HepG2 (cell line): ENCODE results near the gene FGFR3. TPM values are rescaled to one million over a fixed set of nuclear protein-coding genes. Genes with fewer than 3 reads are reported as not detected.

Source experiments
- GATAD2A ChIP-seq: IDR thresholded peaks from 2 replicates; pipeline ENCODE4 v1.6.1; 2016
- MIXL1 ChIP-seq: IDR thresholded peaks from 2 replicates; pipeline ENCODE4 v1.6.1; 2016
- PCBP1 ChIP-seq: fragments of 200-400 bp; formaldehyde crosslinking; IDR thresholded peaks from 2 replicates; pipeline ENCODE4 v1.6.1; 2017; ENCODE audit warnings: mild to moderate bottlenecking, low read depth, low read length, borderline replicate concordance
- ZNF260 ChIP-seq: sonication (generic); formaldehyde crosslinking; IDR thresholded peaks from 2 replicates; pipeline ENCODE4 v1.4.0; 2020; ENCODE audit warnings: missing genetic modification reagents, low read depth, mild to moderate bottlenecking, borderline replicate concordance
- ZNF263 ChIP-seq: sonication (generic); formaldehyde crosslinking; IDR thresholded peaks from 2 replicates; pipeline ENCODE4 v1.4.0; 2020; ENCODE audit warnings: missing genetic modification reagents
- ZNF292 ChIP-seq: sonication (generic); formaldehyde crosslinking; IDR thresholded peaks from 2 replicates; pipeline ENCODE4 v1.8.1; 2022; ENCODE audit warnings: mild to moderate bottlenecking, low read depth, missing genetic modification reagents, borderline replicate concordance
- ZNF296 ChIP-seq: sonication (generic); formaldehyde crosslinking; conservative IDR thresholded peaks from 2 replicates; pipeline ENCODE4 v1.5.0; 2020; ENCODE audit warnings: mild to moderate bottlenecking, missing genetic modification reagents
- ZNF747 ChIP-seq: sonication (generic); formaldehyde crosslinking; IDR thresholded peaks from 2 replicates; pipeline ENCODE4 v1.8.1; 2023; ENCODE audit warnings: missing genetic modification reagents, mild to moderate bottlenecking, borderline replicate concordance
- polyA plus RNA-seq, 8 experiments: library from polyadenylated mRNA; depleted of rRNA in 3 of 8; stranded (reverse) in 7 of 8; unstranded in 1 of 8; fragments of >200 nt; fragmentation: Illumina TruSeq in 4 of 8; extraction: Trizol in 4 of 8; gene quantifications; 2 replicates each; pipeline versions ENCODE4 v1.2.1 to v1.2.3, GENCODE V29; 2011 to 2016; ENCODE audit warnings: low read depth in 4 of 8, missing spikeins in 1 of 8, mixed read lengths in 1 of 8; ENCODE audit not compliant: insufficient read depth in 1 of 8
- total RNA-seq, 5 experiments: library from RNA; depleted of rRNA; stranded (reverse); fragments of >200 nt; fragmentation: Illumina TruSeq; extraction: Trizol; gene quantifications; 2 replicates each; pipeline ENCODE4 v1.2.3, GENCODE V29; 2016; ENCODE audit warnings: low read depth in 1 of 5
- TF ChIP-seq, protein P1 (sequence below): sonication (generic); formaldehyde crosslinking; IDR thresholded peaks from one replicate; pipeline ENCODE4 v1.5.1; 2020; ENCODE audit warnings: mild to moderate bottlenecking, missing genetic modification reagents; ENCODE audit errors: not compliant biosample characterization
- TF ChIP-seq, protein P2 (sequence below): sonication (generic); formaldehyde crosslinking; conservative IDR thresholded peaks from 2 replicates; pipeline ENCODE4 v1.4.0; 2020; ENCODE audit warnings: missing genetic modification reagents
- TF ChIP-seq, protein P3 (sequence below): sonication (generic); formaldehyde crosslinking; IDR thresholded peaks from 2 replicates; pipeline ENCODE4 v1.8.0; 2022; ENCODE audit warnings: missing genetic modification reagents, mild to moderate bottlenecking, moderate library complexity, borderline replicate concordance
- TF ChIP-seq, protein P4 (sequence below): sonication (generic); formaldehyde crosslinking; IDR thresholded peaks from 2 replicates; pipeline ENCODE4 v1.5.0; 2020; ENCODE audit warnings: mild to moderate bottlenecking, missing genetic modification reagents
- TF ChIP-seq, protein P5 (sequence below): sonication (generic); formaldehyde crosslinking; IDR thresholded peaks from 2 replicates; pipeline ENCODE4 v1.8.0; 2022; ENCODE audit warnings: mild to moderate bottlenecking, missing genetic modification reagents, moderate library complexity

The FGFR3 gene
- total and polyA plus RNA-seq, 2 of the 13 experiments (the other 11 are each of a cell fraction or from before 2014, with no cell fraction given) = 103 to 109 TPM

DNA sequence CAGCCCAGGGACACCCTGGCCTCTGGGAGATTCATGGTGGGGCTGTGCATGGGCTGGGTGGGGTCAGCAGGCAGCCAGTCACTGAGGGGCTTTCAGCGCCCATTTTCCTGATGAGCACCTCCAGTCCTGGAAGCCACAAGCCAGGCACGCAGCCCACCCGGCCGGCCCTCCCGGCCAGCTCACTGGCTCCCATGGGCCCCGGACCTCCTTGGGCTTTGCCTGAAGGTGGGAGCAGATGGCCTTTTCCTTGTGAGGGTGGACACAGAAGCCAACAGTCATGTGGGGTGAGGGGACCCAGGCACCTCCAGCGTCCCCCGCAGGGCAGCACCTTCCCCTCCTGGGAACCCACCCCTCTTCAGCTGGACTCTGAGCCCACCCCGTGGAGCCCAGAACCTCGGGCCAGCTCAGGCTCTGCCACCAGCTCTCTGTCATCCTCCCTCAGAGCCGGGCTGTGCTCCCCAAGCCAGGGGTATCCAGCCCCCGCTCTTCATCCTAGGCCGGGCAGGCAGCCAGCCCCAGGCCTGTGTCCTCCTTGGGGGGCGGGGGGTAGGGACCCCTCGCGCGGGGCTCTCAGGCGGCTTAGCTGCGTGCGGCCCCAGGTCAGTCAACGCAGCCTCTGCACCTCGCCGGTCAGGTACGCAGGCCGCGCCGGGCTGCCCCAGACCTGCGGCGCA lies 798 bp upstream of the FGFR3 start (continued):
- 0 out of 2 replicates have a peak, but pooled peaks have one; percentile 18 for TF ChIP-seq PCBP1
- TF ChIP-seq ZNF292 = no peak
- TF ChIP-seq MIXL1 (CRISPR knock-in tag) = no peak
- TF ChIP-seq ZNF263 = peak; percentile 96
- no peak for TF ChIP-seq GATAD2A (CRISPR knock-in tag)
- TF ChIP-seq, protein P1, sequence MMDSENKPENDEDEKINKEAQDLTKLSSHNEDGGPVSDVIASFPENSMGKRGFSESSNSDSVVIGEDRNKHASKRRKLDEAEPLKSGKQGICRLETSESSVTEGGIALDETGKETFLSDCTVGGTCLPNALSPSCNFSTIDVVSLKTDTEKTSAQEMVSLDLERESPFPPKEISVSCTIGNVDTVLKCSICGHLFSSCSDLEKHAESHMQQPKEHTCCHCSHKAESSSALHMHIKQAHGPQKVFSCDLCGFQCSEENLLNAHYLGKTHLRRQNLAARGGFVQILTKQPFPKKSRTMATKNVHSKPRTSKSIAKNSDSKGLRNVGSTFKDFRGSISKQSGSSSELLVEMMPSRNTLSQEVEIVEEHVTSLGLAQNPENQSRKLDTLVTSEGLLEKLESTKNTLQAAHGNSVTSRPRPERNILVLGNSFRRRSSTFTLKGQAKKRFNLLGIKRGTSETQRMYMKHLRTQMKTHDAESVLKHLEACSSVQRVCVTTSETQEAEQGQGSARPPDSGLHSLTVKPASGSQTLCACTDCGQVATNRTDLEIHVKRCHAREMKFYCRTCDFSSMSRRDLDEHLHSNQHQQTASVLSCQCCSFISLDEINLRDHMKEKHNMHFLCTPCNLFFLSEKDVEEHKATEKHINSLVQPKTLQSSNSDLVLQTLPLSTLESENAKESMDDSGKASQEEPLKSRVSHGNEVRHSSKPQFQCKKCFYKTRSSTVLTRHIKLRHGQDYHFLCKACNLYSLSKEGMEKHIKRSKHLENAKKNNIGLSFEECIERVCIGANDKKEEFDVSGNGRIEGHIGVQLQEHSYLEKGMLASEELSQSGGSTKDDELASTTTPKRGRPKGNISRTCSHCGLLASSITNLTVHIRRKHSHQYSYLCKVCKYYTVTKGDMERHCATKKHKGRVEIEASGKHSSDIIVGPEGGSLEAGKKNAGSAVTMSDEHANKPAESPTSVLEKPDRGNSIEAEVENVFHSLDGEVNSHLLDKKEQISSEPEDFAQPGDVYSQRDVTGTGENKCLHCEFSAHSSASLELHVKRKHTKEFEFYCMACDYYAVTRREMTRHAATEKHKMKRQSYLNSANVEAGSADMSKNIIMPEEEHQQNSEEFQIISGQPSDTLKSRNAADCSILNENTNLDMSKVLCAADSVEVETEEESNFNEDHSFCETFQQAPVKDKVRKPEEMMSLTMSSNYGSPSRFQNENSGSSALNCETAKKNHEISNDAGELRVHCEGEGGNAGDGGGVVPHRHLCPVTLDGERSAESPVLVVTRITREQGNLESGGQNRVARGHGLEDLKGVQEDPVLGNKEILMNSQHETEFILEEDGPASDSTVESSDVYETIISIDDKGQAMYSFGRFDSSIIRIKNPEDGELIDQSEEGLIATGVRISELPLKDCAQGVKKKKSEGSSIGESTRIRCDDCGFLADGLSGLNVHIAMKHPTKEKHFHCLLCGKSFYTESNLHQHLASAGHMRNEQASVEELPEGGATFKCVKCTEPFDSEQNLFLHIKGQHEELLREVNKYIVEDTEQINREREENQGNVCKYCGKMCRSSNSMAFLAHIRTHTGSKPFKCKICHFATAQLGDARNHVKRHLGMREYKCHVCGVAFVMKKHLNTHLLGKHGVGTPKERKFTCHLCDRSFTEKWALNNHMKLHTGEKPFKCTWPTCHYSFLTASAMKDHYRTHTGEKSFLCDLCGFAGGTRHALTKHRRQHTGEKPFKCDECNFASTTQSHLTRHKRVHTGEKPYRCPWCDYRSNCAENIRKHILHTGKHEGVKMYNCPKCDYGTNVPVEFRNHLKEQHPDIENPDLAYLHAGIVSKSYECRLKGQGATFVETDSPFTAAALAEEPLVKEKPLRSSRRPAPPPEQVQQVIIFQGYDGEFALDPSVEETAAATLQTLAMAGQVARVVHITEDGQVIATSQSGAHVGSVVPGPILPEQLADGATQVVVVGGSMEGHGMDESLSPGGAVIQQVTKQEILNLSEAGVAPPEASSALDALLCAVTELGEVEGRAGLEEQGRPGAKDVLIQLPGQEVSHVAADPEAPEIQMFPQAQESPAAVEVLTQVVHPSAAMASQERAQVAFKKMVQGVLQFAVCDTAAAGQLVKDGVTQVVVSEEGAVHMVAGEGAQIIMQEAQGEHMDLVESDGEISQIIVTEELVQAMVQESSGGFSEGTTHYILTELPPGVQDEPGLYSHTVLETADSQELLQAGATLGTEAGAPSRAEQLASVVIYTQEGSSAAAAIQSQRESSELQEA (CRISPR knock-in tag) = no peak
- TF ChIP-seq ZNF747 (CRISPR knock-in tag) = no peak
- TF ChIP-seq, protein P2, sequence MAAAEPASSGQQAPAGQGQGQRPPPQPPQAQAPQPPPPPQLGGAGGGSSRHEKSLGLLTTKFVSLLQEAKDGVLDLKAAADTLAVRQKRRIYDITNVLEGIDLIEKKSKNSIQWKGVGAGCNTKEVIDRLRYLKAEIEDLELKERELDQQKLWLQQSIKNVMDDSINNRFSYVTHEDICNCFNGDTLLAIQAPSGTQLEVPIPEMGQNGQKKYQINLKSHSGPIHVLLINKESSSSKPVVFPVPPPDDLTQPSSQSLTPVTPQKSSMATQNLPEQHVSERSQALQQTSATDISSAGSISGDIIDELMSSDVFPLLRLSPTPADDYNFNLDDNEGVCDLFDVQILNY (CRISPR knock-in tag) = 0 out of 2 replicates have a peak, but pooled peaks have one; percentile 25
- TF ChIP-seq, protein P3, sequence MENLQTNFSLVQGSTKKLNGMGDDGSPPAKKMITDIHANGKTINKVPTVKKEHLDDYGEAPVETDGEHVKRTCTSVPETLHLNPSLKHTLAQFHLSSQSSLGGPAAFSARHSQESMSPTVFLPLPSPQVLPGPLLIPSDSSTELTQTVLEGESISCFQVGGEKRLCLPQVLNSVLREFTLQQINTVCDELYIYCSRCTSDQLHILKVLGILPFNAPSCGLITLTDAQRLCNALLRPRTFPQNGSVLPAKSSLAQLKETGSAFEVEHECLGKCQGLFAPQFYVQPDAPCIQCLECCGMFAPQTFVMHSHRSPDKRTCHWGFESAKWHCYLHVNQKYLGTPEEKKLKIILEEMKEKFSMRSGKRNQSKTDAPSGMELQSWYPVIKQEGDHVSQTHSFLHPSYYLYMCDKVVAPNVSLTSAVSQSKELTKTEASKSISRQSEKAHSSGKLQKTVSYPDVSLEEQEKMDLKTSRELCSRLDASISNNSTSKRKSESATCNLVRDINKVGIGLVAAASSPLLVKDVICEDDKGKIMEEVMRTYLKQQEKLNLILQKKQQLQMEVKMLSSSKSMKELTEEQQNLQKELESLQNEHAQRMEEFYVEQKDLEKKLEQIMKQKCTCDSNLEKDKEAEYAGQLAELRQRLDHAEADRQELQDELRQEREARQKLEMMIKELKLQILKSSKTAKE (CRISPR knock-in tag) = no peak
- TF ChIP-seq, protein P4, sequence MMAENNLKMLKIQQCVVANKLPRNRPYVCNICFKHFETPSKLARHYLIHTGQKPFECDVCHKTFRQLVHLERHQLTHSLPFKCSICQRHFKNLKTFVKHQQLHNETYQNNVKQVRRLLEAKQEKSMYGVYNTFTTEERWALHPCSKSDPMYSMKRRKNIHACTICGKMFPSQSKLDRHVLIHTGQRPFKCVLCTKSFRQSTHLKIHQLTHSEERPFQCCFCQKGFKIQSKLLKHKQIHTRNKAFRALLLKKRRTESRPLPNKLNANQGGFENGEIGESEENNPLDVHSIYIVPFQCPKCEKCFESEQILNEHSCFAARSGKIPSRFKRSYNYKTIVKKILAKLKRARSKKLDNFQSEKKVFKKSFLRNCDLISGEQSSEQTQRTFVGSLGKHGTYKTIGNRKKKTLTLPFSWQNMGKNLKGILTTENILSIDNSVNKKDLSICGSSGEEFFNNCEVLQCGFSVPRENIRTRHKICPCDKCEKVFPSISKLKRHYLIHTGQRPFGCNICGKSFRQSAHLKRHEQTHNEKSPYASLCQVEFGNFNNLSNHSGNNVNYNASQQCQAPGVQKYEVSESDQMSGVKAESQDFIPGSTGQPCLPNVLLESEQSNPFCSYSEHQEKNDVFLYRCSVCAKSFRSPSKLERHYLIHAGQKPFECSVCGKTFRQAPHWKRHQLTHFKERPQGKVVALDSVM = no peak
- no peak for TF ChIP-seq ZNF260 (CRISPR knock-in tag)
- 0 out of 2 replicates have a peak, but pooled peaks have one; percentile 40 for TF ChIP-seq ZNF296
- TF ChIP-seq, protein P5, sequence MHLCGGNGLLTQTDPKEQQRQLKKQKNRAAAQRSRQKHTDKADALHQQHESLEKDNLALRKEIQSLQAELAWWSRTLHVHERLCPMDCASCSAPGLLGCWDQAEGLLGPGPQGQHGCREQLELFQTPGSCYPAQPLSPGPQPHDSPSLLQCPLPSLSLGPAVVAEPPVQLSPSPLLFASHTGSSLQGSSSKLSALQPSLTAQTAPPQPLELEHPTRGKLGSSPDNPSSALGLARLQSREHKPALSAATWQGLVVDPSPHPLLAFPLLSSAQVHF = no peak
